HUES48 (cell line): ENCODE results near the gene XXYLT1.

Source experiments
- H3K27ac ChIP-seq: one replicate; pipeline ENCODE4 v1.7.0; 2013; ENCODE audit warnings: low read depth, low read length, inconsistent platforms
- H3K27me3 ChIP-seq: 2 replicates; pipeline ENCODE4 v1.6.1; 2013; ENCODE audit warnings: mild to moderate bottlenecking, low read length; ENCODE audit not compliant: control insufficient read depth, insufficient read depth
- H3K36me3 ChIP-seq: 2 replicates; pipeline ENCODE4 v1.6.1; 2013; ENCODE audit warnings: low read length; ENCODE audit not compliant: control insufficient read depth, insufficient read depth
- H3K4me1 ChIP-seq: 2 replicates; pipeline ENCODE4 v1.6.1; 2013; ENCODE audit warnings: mild to moderate bottlenecking, low read length; ENCODE audit not compliant: control insufficient read depth, insufficient read depth
- H3K4me3 ChIP-seq: 2 replicates; pipeline ENCODE4 v1.5.1; 2013; ENCODE audit warnings: mild to moderate bottlenecking, low read depth, low read length
- H3K9ac ChIP-seq: 2 replicates; pipeline ENCODE4 v1.6.1; 2013; ENCODE audit warnings: mild to moderate bottlenecking, low read depth, low read length, moderate library complexity
- H3K9me3 ChIP-seq: 2 replicates; pipeline ENCODE4 v1.6.1; 2013; ENCODE audit warnings: low read length; ENCODE audit not compliant: control insufficient read depth, insufficient read depth

XXYLT1 gene

DNA sequence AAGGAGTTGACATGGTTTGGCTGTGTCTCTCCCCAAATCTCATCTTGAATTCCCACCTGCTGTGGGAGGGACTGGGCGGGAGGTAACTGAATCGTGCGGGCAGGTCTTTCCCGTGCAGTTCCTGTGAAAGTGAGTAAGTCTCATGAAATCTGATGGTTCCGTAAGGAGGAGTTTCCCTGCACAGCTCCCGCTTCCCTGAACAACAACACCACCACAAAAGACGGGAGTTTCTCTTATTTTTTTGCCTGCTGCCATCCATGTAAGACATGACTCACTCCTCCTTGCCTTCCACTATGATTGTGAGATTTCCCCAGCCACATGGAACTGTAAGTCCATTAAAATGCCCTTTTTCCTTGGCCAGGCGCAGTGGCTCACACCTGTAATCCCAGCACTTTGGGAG lies 22.7 kb downstream of the XXYLT1 start:
- no peak overlapping the region for H3K4me3 ChIP-seq
- H3K36me3 ChIP-seq, result peaks cover 3% of the 10 kb centered on the region; the same call in 1 of the 2 replicates
- peaks cover 20% of the 10 kb centered on the region for H3K4me1 ChIP-seq
- no peak overlapping the region for H3K27ac ChIP-seq
- no peaks in the 10 kb centered on the region for H3K9me3 ChIP-seq
- no peaks in the 10 kb centered on the region for H3K27me3 ChIP-seq
- no peak overlapping the region for H3K9ac ChIP-seq

DNA sequence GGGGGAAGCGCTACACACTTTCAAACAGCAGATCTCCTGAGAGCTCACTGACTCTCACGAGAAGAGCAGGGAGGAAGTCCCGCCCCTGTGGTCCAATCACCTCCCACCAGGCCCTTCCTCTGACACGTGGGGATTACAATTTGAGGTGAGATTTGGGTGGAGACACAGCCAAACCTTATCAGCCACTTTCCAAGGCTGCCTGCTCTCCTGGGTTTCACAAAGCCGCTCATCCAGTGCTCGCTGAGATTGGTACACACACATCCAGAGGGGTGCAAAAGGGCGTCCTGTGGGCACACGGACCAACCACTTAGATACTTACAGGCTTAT lies 23.1 kb downstream of the XXYLT1 start:
- H3K4me3 ChIP-seq, result no peak overlapping the region
- H3K4me1 ChIP-seq, result peaks cover 17% of the 10 kb centered on the region
- no peaks in the 10 kb centered on the region for H3K9me3 ChIP-seq
- no peak overlapping the region for H3K27ac ChIP-seq
- no peak overlapping the region for H3K9ac ChIP-seq
- no peaks in the 10 kb centered on the region for H3K27me3 ChIP-seq
- peaks cover 3% of the 10 kb centered on the region; the same call in 1 of the 2 replicates for H3K36me3 ChIP-seq

DNA sequence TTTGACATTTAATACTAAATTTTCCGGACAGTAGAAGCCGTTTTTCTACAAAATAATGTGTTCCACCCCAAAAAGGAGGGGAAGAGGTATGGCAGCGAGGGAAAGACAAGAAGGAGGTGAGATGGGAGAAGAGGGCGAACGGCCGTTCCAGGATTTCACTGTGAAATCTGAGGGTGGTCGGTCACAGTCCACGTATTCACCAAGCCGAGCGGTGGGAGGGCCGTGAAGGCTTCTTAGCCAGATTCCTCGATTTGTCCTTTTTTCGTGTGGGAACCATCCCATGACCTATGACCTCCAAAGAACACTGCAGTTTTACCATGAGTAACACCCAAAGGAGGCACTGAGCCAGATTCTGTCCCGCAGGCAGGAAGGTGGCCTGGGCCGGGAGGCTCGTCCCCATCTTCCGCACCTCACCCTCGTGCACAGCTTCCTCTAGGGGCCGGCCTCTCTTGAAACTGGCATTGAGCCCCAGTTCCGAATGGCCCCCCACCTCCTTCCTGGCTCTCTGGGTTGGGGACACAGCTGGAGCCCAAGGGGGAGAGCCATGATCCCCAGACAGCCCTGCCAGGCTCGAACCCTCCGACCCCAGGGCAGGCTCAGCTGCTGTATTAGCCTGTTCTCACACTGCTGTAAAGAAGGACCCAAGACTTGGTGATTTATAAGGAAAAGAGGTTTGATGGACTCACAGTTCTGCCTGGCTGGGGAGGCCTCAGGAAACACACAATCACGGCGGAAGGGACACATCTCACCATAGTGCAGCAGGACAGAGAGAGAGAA lies 23.7 kb downstream of the XXYLT1 start:
- Histone ChIP-seq H3K4me3 (no peak overlapping the region), H3K9ac (no peak overlapping the region), H3K9me3 (no peaks in the 10 kb centered on the region), H3K36me3 (peaks cover 3% of the 10 kb centered on the region; the same call in 1 of the 2 replicates), H3K27ac (no peak overlapping the region), H3K4me1 (peaks cover 11% of the 10 kb centered on the region), H3K27me3 (no peaks in the 10 kb centered on the region)

DNA sequence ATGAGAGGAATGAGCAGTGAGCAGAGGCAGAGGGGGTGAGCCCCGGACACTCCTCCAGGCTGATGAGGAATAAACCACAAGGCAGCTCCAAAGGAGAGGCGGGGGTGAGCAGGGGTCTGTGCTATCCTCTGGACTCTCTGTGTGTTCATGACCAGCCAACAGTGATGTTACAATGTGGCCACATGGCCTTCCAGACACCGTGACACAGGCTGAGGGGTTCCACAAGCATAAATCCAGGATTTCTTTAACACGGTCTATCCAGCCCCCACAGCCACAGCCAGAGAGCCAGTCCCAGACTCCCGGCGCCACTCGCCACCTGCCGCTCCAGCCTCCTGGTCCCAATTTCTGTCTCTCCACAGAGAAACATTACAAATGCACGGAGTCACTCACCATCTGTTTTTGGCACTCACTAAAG lies 24.4 kb downstream of the XXYLT1 start:
- no peak overlapping the region for H3K27ac ChIP-seq
- H3K9ac ChIP-seq, result no peak overlapping the region
- no peak overlapping the region for H3K4me3 ChIP-seq
- no peaks in the 10 kb centered on the region for H3K9me3 ChIP-seq
- peaks cover 3% of the 10 kb centered on the region; the same call in 1 of the 2 replicates for H3K36me3 ChIP-seq
- H3K4me1 ChIP-seq, result peaks cover 5% of the 10 kb centered on the region; the same call in 1 of the 2 replicates
- H3K27me3 ChIP-seq, result no peaks in the 10 kb centered on the region

DNA sequence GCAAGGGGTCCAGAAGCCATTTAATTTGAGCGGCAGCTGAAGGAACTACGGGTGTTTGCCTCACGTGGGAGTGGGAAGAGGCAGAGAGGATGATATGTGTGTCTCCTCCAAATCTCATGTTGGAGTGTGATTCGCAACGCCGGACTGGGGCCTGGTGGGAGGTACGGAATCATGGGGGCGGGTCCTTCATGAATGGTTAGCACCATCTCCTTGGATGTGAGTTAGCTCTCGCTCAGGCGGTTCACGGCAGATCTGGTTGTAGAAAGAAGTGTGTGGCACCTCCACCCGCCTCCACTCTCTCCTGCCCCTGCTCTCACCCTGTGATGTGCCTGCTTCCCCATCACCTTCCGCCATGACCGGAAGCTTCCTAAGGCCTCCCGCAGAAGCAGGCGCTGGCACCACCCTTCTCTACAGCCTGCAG lies 25.4 kb downstream of the XXYLT1 start:
- H3K4me1 ChIP-seq, result no peaks in the 10 kb centered on the region
- no peak overlapping the region for H3K4me3 ChIP-seq
- H3K36me3 ChIP-seq, result peaks cover 3% of the 10 kb centered on the region; the same call in 1 of the 2 replicates
- no peak overlapping the region for H3K27ac ChIP-seq
- H3K27me3 ChIP-seq, result no peaks in the 10 kb centered on the region
- no peaks in the 10 kb centered on the region for H3K9me3 ChIP-seq
- H3K9ac ChIP-seq, result no peak overlapping the region

DNA sequence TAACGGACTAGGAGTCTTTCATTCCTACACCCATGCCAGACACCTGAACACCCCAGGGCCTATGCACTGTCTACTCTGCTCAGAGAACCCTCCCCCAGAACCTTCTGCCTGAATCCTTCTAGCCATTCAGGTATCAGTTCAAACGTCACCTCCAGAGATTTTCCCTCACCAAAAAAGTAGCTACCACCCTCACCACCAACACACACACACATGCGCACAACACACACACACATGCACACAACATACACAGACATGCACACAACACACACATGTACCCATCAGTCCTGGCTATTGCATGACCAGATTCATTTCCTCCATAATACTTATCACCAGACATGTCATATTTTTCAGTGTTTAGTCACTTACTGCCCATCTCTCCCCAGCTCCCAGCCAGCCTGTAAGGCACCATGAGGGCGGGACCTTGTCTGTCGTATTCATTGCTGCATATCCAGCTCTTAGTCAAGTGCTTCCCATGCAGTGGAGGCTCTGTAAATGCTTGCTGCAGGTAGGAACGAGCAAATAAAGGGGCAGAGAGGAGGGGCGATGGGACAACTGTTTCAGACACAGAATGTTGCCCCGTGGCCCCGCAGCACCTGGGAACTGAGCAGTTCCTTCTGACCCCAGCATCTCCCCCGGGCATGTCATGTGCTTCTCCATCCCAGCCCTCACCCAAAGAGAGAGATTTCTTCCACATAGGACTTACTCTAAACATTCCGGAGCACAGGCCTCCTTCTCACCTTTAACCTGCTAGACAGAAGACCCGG lies 29.2 kb downstream of the XXYLT1 start:
- Histone ChIP-seq H3K9ac (no peak overlapping the region), H3K9me3 (no peaks in the 10 kb centered on the region), H3K4me3 (no peak overlapping the region), H3K4me1 (peaks cover 4% of the 10 kb centered on the region; the same call in 1 of the 2 replicates), H3K36me3 (peaks cover 3% of the 10 kb centered on the region; the same call in 1 of the 2 replicates), H3K27me3 (no peaks in the 10 kb centered on the region), H3K27ac (no peak overlapping the region)

DNA sequence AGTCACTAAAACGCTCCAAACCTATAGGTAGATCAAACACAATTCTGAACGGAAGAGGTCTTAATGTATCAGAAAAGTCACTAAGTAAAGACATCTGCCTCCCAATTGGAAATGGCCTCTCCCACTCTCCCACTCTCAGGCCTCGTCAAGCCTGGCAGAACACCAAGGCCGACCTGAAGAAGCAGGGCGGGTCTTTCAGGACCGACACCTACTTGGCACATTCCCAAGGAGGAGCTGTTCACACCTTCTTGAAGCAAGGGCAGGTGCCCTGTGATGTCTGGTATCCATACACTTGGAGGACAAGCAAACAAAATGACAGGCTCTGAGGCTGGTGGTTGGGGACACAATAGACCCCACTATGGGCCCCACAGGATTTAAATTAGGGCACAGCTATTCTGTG lies 30.0 kb downstream of the XXYLT1 start:
- Histone ChIP-seq H3K4me3 (no peak overlapping the region), H3K4me1 (peaks cover 4% of the 10 kb centered on the region; the same call in 1 of the 2 replicates), H3K27me3 (no peaks in the 10 kb centered on the region), H3K27ac (no peak overlapping the region), H3K9me3 (no peaks in the 10 kb centered on the region), H3K36me3 (peaks cover under 1% of the 10 kb centered on the region; the same call in 1 of the 2 replicates), H3K9ac (no peak overlapping the region)

DNA sequence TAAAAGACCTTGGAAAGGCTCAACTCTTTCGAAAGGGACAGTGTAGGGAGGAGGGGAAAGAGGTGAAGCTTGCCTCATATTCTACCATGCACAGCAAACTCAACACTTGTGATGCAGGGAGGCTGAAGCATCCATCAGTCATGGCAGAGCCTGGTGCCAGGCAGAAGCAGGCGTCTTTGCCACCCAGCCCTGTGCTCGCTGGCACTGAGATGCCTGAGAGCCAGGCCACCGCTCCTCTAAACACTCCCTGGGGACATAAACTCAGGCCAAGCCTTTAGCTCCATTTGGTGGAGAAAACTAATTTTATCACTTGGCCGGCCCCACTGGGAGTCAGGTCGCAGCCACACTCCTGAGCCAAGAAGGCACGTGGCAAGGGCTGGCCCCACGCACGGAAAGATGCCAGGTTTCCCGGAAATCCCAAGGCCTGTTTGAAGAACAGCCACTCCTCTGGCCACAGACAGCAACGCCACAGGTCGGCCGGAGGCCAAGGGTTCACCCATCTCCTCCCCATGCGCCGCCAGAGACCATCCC lies 30.7 kb downstream of the XXYLT1 start:
- Histone ChIP-seq H3K36me3 (no peaks in the 10 kb centered on the region), H3K27ac (no peak overlapping the region), H3K27me3 (no peaks in the 10 kb centered on the region), H3K9ac (no peak overlapping the region), H3K9me3 (no peaks in the 10 kb centered on the region), H3K4me3 (no peak overlapping the region), H3K4me1 (peaks cover 4% of the 10 kb centered on the region; the same call in 1 of the 2 replicates)

DNA sequence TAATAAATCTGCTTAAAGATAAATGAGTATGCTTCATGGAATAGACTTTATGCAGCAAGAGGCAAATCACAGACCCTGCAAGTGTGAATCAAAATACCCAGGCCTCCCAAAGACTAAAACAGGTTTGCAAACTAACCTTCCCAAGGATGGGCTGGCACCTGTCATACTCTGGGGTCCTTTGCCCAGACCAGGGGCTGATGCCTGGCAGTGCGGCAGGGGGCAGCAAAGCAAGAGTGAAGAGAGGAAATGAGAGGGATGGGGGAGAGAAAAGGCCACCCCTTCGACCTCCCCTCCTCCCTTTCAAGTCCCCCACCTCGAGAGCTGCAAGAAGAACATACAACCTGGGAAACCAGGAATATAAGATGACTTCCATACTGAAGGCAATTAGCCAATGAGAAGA lies 31.8 kb downstream of the XXYLT1 start:
- H3K4me1 ChIP-seq, result peaks cover 4% of the 10 kb centered on the region; the same call in 1 of the 2 replicates
- H3K36me3 ChIP-seq, result 0 out of 2 replicates have a peak, but pooled peaks cover 3% of the 10 kb centered on the region
- H3K4me3 ChIP-seq, result no peak overlapping the region
- H3K27me3 ChIP-seq, result no peaks in the 10 kb centered on the region
- no peak overlapping the region for H3K9ac ChIP-seq
- H3K9me3 ChIP-seq, result no peaks in the 10 kb centered on the region
- H3K27ac ChIP-seq, result no peak overlapping the region

DNA sequence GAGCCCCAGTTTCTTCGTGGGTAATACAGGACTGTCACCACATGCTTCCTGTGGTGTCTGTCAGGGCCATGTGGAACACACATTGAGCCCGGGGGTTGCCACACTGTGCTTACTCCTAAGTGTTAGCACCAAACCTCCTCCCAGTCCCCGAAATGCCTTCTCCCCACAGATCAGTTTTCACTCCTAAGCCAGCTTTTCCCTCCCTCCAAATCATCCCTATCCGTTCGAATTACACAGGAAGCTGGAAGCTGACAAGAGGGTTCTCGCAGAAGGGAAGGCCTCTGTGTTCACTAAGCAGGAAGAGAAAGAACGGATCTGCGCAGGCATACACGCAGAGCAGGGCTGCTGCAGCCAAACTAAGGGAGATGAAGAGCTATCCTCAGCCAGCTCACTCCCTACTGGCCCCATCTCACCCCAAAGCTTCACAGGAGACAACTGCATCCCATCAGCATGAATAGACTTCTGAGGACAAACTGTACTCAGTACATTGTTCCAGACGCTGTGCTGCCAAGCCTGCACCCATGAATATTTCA lies 32.3 kb downstream of the XXYLT1 start:
- no peak overlapping the region for H3K9ac ChIP-seq
- no peaks in the 10 kb centered on the region for H3K27me3 ChIP-seq
- no peaks in the 10 kb centered on the region for H3K9me3 ChIP-seq
- H3K27ac ChIP-seq, result no peak overlapping the region
- peaks cover 4% of the 10 kb centered on the region; the same call in 1 of the 2 replicates for H3K4me1 ChIP-seq
- H3K36me3 ChIP-seq, result 0 out of 2 replicates have a peak, but pooled peaks cover 3% of the 10 kb centered on the region
- H3K4me3 ChIP-seq, result no peak overlapping the region
